Liver (tissue), 9 donors: ENCODE data around the gene RTF2. TPM values are rescaled to one million over a fixed set of nuclear protein-coding genes. Genes with fewer than 3 reads are reported as not detected.
"Not testable (repeated sequence)": the region's sequence is repeated elsewhere in the genome, so short reads cannot be mapped to it uniquely, and the experiment has no call there.

Experiments
- DNase-seq: peaks from one replicate; pipeline ENCODE4 v3.0.0-alpha.2; 2017; ENCODE audit warnings: low spot score
- H3K27ac ChIP-seq, 2 donors: one replicate each; pipeline ENCODE4 v1.7.0; 2013; ENCODE audit warnings: inconsistent platforms in 2 of 2, low read length in 2 of 2, control low read depth in 1 of 2, low read depth in 1 of 2, mild to moderate bottlenecking in 1 of 2
- H3K27me3 ChIP-seq, 4 donors: one replicate each; pipeline versions ENCODE4 v1.6.1 to v1.7.0; 2013; ENCODE audit warnings: low read length in 3 of 4, inconsistent platforms in 1 of 4, mild to moderate bottlenecking in 1 of 4, moderate library complexity in 1 of 4; ENCODE audit not compliant: control insufficient read depth in 4 of 4, insufficient read depth in 4 of 4
- H3K36me3 ChIP-seq, 4 donors: one replicate each; pipeline versions ENCODE4 v1.6.1 to v1.7.0; 2013; ENCODE audit warnings: low read length in 3 of 4, mild to moderate bottlenecking in 3 of 4, low read depth in 1 of 4, moderate library complexity in 1 of 4; ENCODE audit not compliant: control insufficient read depth in 4 of 4, insufficient read depth in 3 of 4
- H3K4me1 ChIP-seq, 4 donors: one replicate each; pipeline versions ENCODE4 v1.6.1 to v1.7.0; 2013; ENCODE audit warnings: low read length in 3 of 4, mild to moderate bottlenecking in 3 of 4, moderate library complexity in 1 of 4; ENCODE audit not compliant: control insufficient read depth in 4 of 4, insufficient read depth in 4 of 4
- H3K4me3 ChIP-seq, 3 donors: one replicate each; pipeline versions ENCODE4 v1.6.1 to v1.7.0; 2013; ENCODE audit warnings: low read length in 3 of 3, control low read depth in 1 of 3, low read depth in 1 of 3, mild to moderate bottlenecking in 1 of 3
- H3K9ac ChIP-seq, 2 donors: one replicate each; pipeline ENCODE4 v1.7.0; 2013; ENCODE audit warnings: low read length in 2 of 2, mild to moderate bottlenecking in 2 of 2, moderate library complexity in 2 of 2, control low read depth in 1 of 2, low read depth in 1 of 2
- H3K9me3 ChIP-seq, 4 donors: one replicate each; pipeline versions ENCODE4 v1.6.1 to v1.7.0; 2013; ENCODE audit warnings: low read length in 3 of 4; ENCODE audit not compliant: control insufficient read depth in 4 of 4
- FOXA1 ChIP-seq: IDR thresholded peaks from 2 replicates; pipeline ENCODE4 v1.6.1; 2016; ENCODE audit warnings: antibody characterized with exemption
- GABPA ChIP-seq, 2 donors: IDR thresholded peaks in 1 of 2; conservative IDR thresholded peaks in 1 of 2; 2 replicates each; pipeline ENCODE4 v1.6.1; 2016; ENCODE audit warnings: antibody characterized with exemption in 2 of 2, mild to moderate bottlenecking in 1 of 2, moderate library complexity in 1 of 2
- HNF4A ChIP-seq, 2 donors: conservative IDR thresholded peaks; 2 replicates each; pipeline ENCODE4 v1.6.1; 2016; ENCODE audit warnings: antibody characterized with exemption in 2 of 2, mild to moderate bottlenecking in 2 of 2
- HNF4G ChIP-seq: IDR thresholded peaks from 2 replicates; pipeline ENCODE4 v1.6.1; 2016; ENCODE audit warnings: antibody characterized with exemption
- NR2F2 ChIP-seq: IDR thresholded peaks from 2 replicates; pipeline ENCODE4 v1.6.1; 2016; ENCODE audit warnings: antibody characterized with exemption
- RAD21 ChIP-seq, 2 donors: IDR thresholded peaks; 2 replicates each; pipeline ENCODE4 v1.6.1; 2016; ENCODE audit warnings: antibody characterized with exemption in 2 of 2, mild to moderate bottlenecking in 2 of 2
- RXRA ChIP-seq, 2 donors: IDR thresholded peaks; 2 replicates each; pipeline ENCODE4 v1.6.1; 2017 to 2018; ENCODE audit warnings: antibody characterized with exemption in 2 of 2, mild to moderate bottlenecking in 1 of 2
- SP1 ChIP-seq: IDR thresholded peaks from 2 replicates; pipeline ENCODE4 v1.6.1; 2018; ENCODE audit warnings: antibody characterized with exemption, mild to moderate bottlenecking
- TAF1 ChIP-seq: conservative IDR thresholded peaks from 2 replicates; pipeline ENCODE4 v1.6.1; 2016; ENCODE audit warnings: antibody characterized with exemption, mild to moderate bottlenecking
- WGBS: extraction: QIAGEN DNeasy Blood & Tissue Kit; methylation state at CpG from one replicate; pipeline ENCODE4 v1.1.7; 2013; 5-methylcytosine and 5-hydroxymethylcytosine counted together
- polyA plus RNA-seq, 2 donors: library from polyadenylated mRNA; stranded (reverse) in 1 of 2; unstranded in 1 of 2; fragments of 200-250 nt in 1 of 2; fragments of >200 nt in 1 of 2; fragmentation: Nextera tagmentation in 1 of 2; extraction: Ambion mirVana in 1 of 2; gene quantifications; one replicate each; pipeline versions ENCODE4 v1.2.1 to v1.2.3, GENCODE V29; 2013 to 2015
- total RNA-seq, 2 donors: library from RNA; depleted of rRNA; stranded (reverse); fragments of >200 nt; gene quantifications; one replicate each; pipeline ENCODE4 v1.2.3, GENCODE V29; 2014
- TF ChIP-seq, protein P1 (sequence below): IDR thresholded peaks from 2 replicates; pipeline ENCODE4 v1.6.1; 2016; ENCODE audit warnings: antibody characterized with exemption
- TF ChIP-seq, protein P2 (sequence below): fragments of 150-350 bp; IDR thresholded peaks from 2 replicates; pipeline ENCODE4 v1.5.1; 2017; ENCODE audit warnings: improper control_type of control experiment, low read depth, low read length; ENCODE audit not compliant: missing input control
- TF ChIP-seq, protein P3 (sequence below): IDR thresholded peaks from 2 replicates; pipeline ENCODE4 v1.6.1; 2016; ENCODE audit warnings: antibody characterized with exemption
- donor health status: healthy.
- donor health status: healthy.
- donor health status: healthy.
- donor health status: healthy.
- donor health status: healthy.

Gene RTF2
- total and polyA plus RNA-seq, 4 donors = 29.0 to 46.6 (median 35.1) TPM

- H3K27me3 ChIP-seq = no peaks in the 10 kb centered on the region
- peaks cover 5 to 10% (median 8%) of the 10 kb centered on the region in 4 donors for H3K9me3 ChIP-seq
- TF ChIP-seq GABPA (IDR thresholded peaks at IDR 0.05 in 1 of 2, conservative IDR thresholded peaks at IDR 0.05 in 1 of 2) (no peak), SP1 (no peak), HNF4A (conservative IDR thresholded peaks at IDR 0.05) (no peak), FOXA1 (no peak), RXRA (IDR thresholded peaks at IDR 0.05) (no peak), NR2F2 (no peak)
- TF ChIP-seq, protein P1, sequence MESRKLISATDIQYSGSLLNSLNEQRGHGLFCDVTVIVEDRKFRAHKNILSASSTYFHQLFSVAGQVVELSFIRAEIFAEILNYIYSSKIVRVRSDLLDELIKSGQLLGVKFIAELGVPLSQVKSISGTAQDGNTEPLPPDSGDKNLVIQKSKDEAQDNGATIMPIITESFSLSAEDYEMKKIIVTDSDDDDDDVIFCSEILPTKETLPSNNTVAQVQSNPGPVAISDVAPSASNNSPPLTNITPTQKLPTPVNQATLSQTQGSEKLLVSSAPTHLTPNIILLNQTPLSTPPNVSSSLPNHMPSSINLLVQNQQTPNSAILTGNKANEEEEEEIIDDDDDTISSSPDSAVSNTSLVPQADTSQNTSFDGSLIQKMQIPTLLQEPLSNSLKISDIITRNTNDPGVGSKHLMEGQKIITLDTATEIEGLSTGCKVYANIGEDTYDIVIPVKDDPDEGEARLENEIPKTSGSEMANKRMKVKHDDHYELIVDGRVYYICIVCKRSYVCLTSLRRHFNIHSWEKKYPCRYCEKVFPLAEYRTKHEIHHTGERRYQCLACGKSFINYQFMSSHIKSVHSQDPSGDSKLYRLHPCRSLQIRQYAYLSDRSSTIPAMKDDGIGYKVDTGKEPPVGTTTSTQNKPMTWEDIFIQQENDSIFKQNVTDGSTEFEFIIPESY = no peak
- H3K9ac ChIP-seq = no peak overlapping the region
- H3K27ac ChIP-seq = no peak overlapping the region
- H3K4me1 ChIP-seq = no peaks in the 10 kb centered on the region
- peak overlapping the region in 1 of 3 donors; percentile 4 for H3K4me3 ChIP-seq
- no peak for DNase-seq
- peaks cover 15 to 47% (median 35%) of the 10 kb centered on the region in 4 donors for H3K36me3 ChIP-seq
- 98% methylated on average over 10 of the region's 10 CpGs for WGBS
These were observed 51.8 kb downstream of the RTF2 start for GRCh38 chr20:56520180-56520579.

DNA sequence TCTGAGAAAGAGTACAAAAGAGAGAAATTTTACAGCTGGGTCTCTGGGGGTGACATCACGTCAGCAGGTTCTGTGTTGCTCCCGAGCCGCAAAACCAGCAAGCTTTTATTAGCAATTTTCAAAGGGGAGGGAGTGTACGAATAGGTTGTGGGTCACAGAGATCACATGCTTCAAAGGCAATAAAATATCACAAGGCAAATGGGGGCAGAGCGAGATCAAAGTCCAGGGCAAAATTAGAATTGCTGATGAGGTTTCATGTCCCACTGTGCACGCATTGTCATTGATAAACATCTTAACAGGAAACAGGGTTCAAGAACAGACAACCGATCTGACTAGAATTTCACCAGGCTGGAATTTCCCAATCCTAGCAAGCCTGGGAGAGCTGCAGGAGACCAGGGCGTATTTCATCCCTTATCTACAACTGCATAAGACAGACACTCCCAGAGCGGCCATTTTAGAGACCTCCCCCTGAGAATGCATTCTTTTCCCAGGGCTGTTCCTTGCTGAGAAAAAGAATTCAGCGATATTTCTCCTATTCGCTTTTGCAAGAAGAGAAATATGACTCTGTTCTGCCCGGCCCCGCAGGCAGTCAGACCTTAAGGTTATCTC, 52.4 kb downstream of the RTF2 start:
- WGBS = 97% methylated on average over 13 of the region's 13 CpGs
- not testable (repeated sequence) for H3K27ac ChIP-seq, DNase-seq, H3K27me3 ChIP-seq, H3K4me3 ChIP-seq, H3K9ac ChIP-seq, H3K4me1 ChIP-seq
- Histone ChIP-seq H3K36me3 (peaks cover 15 to 47% (median 32%) of the 10 kb centered on the region in 4 donors), H3K9me3 (peaks cover 5 to 10% (median 8%) of the 10 kb centered on the region in 4 donors)

DNA sequence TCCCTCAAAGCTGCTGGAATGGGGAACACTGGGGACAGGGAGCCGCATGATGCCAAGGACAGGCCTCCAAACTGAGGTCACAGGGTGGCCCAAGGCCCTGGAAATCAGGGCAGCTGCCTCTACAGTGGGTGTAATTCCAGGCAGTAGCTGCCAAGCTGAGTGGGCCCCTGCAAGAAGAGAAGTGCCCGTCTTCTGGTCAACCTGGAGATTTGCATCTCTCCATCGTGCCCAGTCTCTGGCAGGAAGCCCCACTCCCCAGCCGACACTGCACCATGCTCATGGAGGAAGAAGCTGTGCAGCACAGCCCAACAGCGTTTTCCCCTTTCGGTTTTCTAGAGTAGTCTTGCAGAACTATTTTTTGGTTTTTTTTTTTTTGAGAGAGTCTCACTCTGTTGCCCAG, 53.9 kb downstream of the RTF2 start:
- no peak for DNase-seq
- 93% methylated on average over 6 of the region's 6 CpGs for WGBS

GRCh38 chr20:56524444-56524843, 56.0 kb downstream of the RTF2 start, which contains the start of gene FAM209A:
Gene FAM209A, plus strand, starts transcription at chr20:56524744. Its CDS starts 65 bp downstream, at chr20:56524809.
- H3K9ac ChIP-seq, H3K4me1 ChIP-seq, H3K4me3 ChIP-seq, H3K27ac ChIP-seq, H3K27me3 ChIP-seq, DNase-seq: not testable (repeated sequence)
- WGBS = 90% methylated on average over 7 of the region's 7 CpGs
- H3K9me3 ChIP-seq = peaks cover 5 to 10% (median 8%) of the 10 kb centered on the region in 4 donors
- peaks cover 4 to 17% (median 6%) of the 10 kb centered on the region in 4 donors for H3K36me3 ChIP-seq

More for the DNA sequence above, 53.9 kb downstream of the RTF2 start:
- Histone ChIP-seq H3K4me1 (no peaks in the 10 kb centered on the region), H3K36me3 (peaks cover 10 to 37% (median 25%) of the 10 kb centered on the region in 4 donors), H3K27ac (no peak overlapping the region), H3K4me3 (no peak overlapping the region), H3K27me3 (no peaks in the 10 kb centered on the region), H3K9ac (no peak overlapping the region), H3K9me3 (peaks cover 5 to 10% (median 8%) of the 10 kb centered on the region in 4 donors)
- TF ChIP-seq HNF4A (conservative IDR thresholded peaks at IDR 0.05) (no peak), GABPA (IDR thresholded peaks at IDR 0.05 in 1 of 2, conservative IDR thresholded peaks at IDR 0.05 in 1 of 2) (no peak), FOXA1 (no peak), RXRA (IDR thresholded peaks at IDR 0.05) (no peak), TAF1 (no peak), HNF4G (no peak), NR2F2 (no peak), RAD21 (IDR thresholded peaks at IDR 0.05) (no peak)
- TF ChIP-seq, protein P2, sequence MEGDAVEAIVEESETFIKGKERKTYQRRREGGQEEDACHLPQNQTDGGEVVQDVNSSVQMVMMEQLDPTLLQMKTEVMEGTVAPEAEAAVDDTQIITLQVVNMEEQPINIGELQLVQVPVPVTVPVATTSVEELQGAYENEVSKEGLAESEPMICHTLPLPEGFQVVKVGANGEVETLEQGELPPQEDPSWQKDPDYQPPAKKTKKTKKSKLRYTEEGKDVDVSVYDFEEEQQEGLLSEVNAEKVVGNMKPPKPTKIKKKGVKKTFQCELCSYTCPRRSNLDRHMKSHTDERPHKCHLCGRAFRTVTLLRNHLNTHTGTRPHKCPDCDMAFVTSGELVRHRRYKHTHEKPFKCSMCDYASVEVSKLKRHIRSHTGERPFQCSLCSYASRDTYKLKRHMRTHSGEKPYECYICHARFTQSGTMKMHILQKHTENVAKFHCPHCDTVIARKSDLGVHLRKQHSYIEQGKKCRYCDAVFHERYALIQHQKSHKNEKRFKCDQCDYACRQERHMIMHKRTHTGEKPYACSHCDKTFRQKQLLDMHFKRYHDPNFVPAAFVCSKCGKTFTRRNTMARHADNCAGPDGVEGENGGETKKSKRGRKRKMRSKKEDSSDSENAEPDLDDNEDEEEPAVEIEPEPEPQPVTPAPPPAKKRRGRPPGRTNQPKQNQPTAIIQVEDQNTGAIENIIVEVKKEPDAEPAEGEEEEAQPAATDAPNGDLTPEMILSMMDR = no peak
- TF ChIP-seq, protein P3, sequence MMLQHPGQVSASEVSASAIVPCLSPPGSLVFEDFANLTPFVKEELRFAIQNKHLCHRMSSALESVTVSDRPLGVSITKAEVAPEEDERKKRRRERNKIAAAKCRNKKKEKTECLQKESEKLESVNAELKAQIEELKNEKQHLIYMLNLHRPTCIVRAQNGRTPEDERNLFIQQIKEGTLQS = no peak
- TF ChIP-seq, protein P1 = no peak
